H9 (cell line): ENCODE measurements around the gene RAMAC. TPM values are rescaled to one million over a fixed set of nuclear protein-coding genes. Genes with fewer than 3 reads are reported as not detected.
A peak's percentile ranks its signal among the peaks of the same experiment; 100 is the strongest.
"Not testable (repeated sequence)": the region's sequence is repeated elsewhere in the genome, so short reads cannot be mapped to it uniquely, and the experiment has no call there.

ENCODE experiments used
- DNase-seq: peaks from one replicate; pipeline ENCODE4 v3.0.0-alpha.2; 2017
- H2AFZ ChIP-seq: one replicate; pipeline ENCODE4 v1.6.1; 2013; ENCODE audit warnings: mild to moderate bottlenecking, low read length, control low read depth, moderate library complexity
- H2AK5ac ChIP-seq: 2 replicates; pipeline ENCODE4 v1.6.1; 2013; ENCODE audit warnings: low read length, control low read depth, mixed read lengths; ENCODE audit not compliant: insufficient read length
- H2BK120ac ChIP-seq: one replicate; pipeline ENCODE4 v1.6.1; 2013; ENCODE audit warnings: low read depth, mild to moderate bottlenecking, low read length, control low read depth, inconsistent platforms; ENCODE audit not compliant: poor library complexity, severe bottlenecking
- H2BK12ac ChIP-seq: 2 replicates; pipeline ENCODE4 v1.6.1; 2013; ENCODE audit warnings: low read length, control low read depth, mixed read lengths, low read depth; ENCODE audit not compliant: insufficient read length
- H2BK15ac ChIP-seq: 2 replicates; pipeline ENCODE4 v1.6.1; 2013; ENCODE audit warnings: low read depth, low read length, control low read depth
- H2BK20ac ChIP-seq: one replicate; pipeline ENCODE4 v1.6.1; 2013; ENCODE audit warnings: low read depth, mild to moderate bottlenecking, low read length, control low read depth, inconsistent platforms; ENCODE audit not compliant: poor library complexity, severe bottlenecking
- H2BK5ac ChIP-seq: 2 replicates; pipeline ENCODE4 v1.6.1; 2013; ENCODE audit warnings: low read length, control low read depth, mixed read lengths; ENCODE audit not compliant: insufficient read length
- H3K14ac ChIP-seq: 2 replicates; pipeline ENCODE4 v1.6.1; 2013; ENCODE audit warnings: low read length, control low read depth; ENCODE audit not compliant: insufficient read depth
- H3K18ac ChIP-seq: 2 replicates; pipeline ENCODE4 v1.6.1; 2013; ENCODE audit warnings: low read depth, mild to moderate bottlenecking, mixed read lengths, low read length, control low read depth; ENCODE audit not compliant: insufficient read length
- H3K23ac ChIP-seq: 2 replicates; pipeline ENCODE4 v1.6.1; 2013; ENCODE audit warnings: low read length, control low read depth, mixed read lengths, low read depth; ENCODE audit not compliant: insufficient read length
- H3K23me2 ChIP-seq: 2 replicates; pipeline ENCODE4 v1.6.1; 2013; ENCODE audit warnings: low read depth, mild to moderate bottlenecking, mixed read lengths, low read length, control low read depth; ENCODE audit not compliant: insufficient read length, poor library complexity, severe bottlenecking
- H3K27ac ChIP-seq: 2 replicates; pipeline ENCODE4 v1.5.1; 2013; ENCODE audit warnings: low read length, control low read depth, mixed read lengths, low read depth; ENCODE audit not compliant: insufficient read length
- H3K27me3 ChIP-seq: 2 replicates; pipeline ENCODE4 v1.6.1; 2013; ENCODE audit warnings: low read length, control low read depth, inconsistent platforms; ENCODE audit not compliant: insufficient read depth
- H3K4ac ChIP-seq: 2 replicates; pipeline ENCODE4 v1.6.1; 2013; ENCODE audit warnings: low read depth, mild to moderate bottlenecking, control low read depth, inconsistent platforms, low read length, moderate library complexity
- H3K4me1 ChIP-seq: 2 replicates; pipeline ENCODE4 v1.6.1; 2013; ENCODE audit warnings: low read length, control low read depth, inconsistent platforms; ENCODE audit not compliant: insufficient read depth
- H3K4me2 ChIP-seq: 2 replicates; pipeline ENCODE4 v1.6.1; 2013; ENCODE audit warnings: low read length, control low read depth, mixed read lengths; ENCODE audit not compliant: insufficient read length, insufficient read depth
- H3K56ac ChIP-seq: 2 replicates; pipeline ENCODE4 v1.6.1; 2013; ENCODE audit warnings: low read depth, mild to moderate bottlenecking, mixed read lengths, low read length, control low read depth; ENCODE audit not compliant: insufficient read length
- H3K79me1 ChIP-seq: 2 replicates; pipeline ENCODE4 v1.6.1; 2013; ENCODE audit warnings: low read depth, mild to moderate bottlenecking, moderate library complexity, low read length, control low read depth, inconsistent platforms; ENCODE audit not compliant: insufficient read depth, poor library complexity, severe bottlenecking
- H3K79me2 ChIP-seq: 2 replicates; pipeline ENCODE4 v1.6.1; 2013; ENCODE audit warnings: low read length, control low read depth, inconsistent platforms; ENCODE audit not compliant: insufficient read depth
- H3K9ac ChIP-seq: 2 replicates; pipeline ENCODE4 v1.6.1; 2013; ENCODE audit warnings: low read length, control low read depth, mixed read lengths; ENCODE audit not compliant: insufficient read length; ENCODE audit errors: extremely low read depth
- H3K9me3 ChIP-seq: one replicate; pipeline ENCODE4 v1.6.1; 2013; ENCODE audit warnings: low read depth, low read length, inconsistent platforms; ENCODE audit not compliant: control insufficient read depth
- H3T11ph ChIP-seq: one replicate; pipeline ENCODE4 v1.6.1; 2013; ENCODE audit warnings: mild to moderate bottlenecking, low read length, control low read depth, inconsistent platforms
- H4K20me1 ChIP-seq: one replicate; pipeline ENCODE4 v1.6.1; 2013; ENCODE audit not compliant: control insufficient read depth, insufficient read length, insufficient read depth
- H4K5ac ChIP-seq: 2 replicates; pipeline ENCODE4 v1.6.1; 2013; ENCODE audit warnings: low read depth, mild to moderate bottlenecking, mixed read lengths, low read length, control low read depth; ENCODE audit not compliant: insufficient read length
- H4K8ac ChIP-seq: replicated peaks from 2 replicates; pipeline ENCODE4 v1.6.1; 2013; ENCODE audit warnings: low read length, control low read depth, mixed read lengths, low read depth; ENCODE audit not compliant: insufficient read length
- H4K91ac ChIP-seq: 2 replicates; pipeline ENCODE4 v1.6.1; 2013; ENCODE audit warnings: low read depth, mild to moderate bottlenecking, moderate library complexity, mixed read lengths, low read length, control low read depth; ENCODE audit not compliant: insufficient read length
- H3K27ac Mint-ChIP-seq, 3 experiments: 2 replicates in 2 of 3; 3 replicates in 1 of 3; pipeline ENCODE4 v1.8.0; 2020 to 2021; ENCODE audit warnings: mixed read lengths in 3 of 3, mild to moderate bottlenecking in 1 of 3, moderate library complexity in 1 of 3
- H3K27me3 Mint-ChIP-seq: 2 replicates; pipeline ENCODE4 v1.8.0; 2021; ENCODE audit warnings: low read depth, mild to moderate bottlenecking, moderate library complexity, mixed read lengths
- H3K36me3 Mint-ChIP-seq, 3 experiments: 2 replicates in 2 of 3; 3 replicates in 1 of 3; pipeline ENCODE4 v1.8.0; 2020 to 2021; ENCODE audit warnings: low read depth in 3 of 3, mixed read lengths in 3 of 3; ENCODE audit not compliant: insufficient read depth in 1 of 3
- H3K4me1 Mint-ChIP-seq, 2 experiments: 2 replicates each; pipeline ENCODE4 v1.8.0; 2020; ENCODE audit warnings: mixed read lengths in 2 of 2
- H3K4me3 Mint-ChIP-seq, 2 experiments: 2 replicates in 1 of 2; 3 replicates in 1 of 2; pipeline ENCODE4 v1.8.0; 2020 to 2021; ENCODE audit warnings: mild to moderate bottlenecking in 2 of 2, mixed read lengths in 2 of 2, moderate library complexity in 1 of 2
- H3K9me3 Mint-ChIP-seq, 2 experiments: 2 replicates in 1 of 2; 3 replicates in 1 of 2; pipeline ENCODE4 v1.8.0; 2020; ENCODE audit warnings: mild to moderate bottlenecking in 2 of 2, mixed read lengths in 2 of 2, moderate library complexity in 1 of 2
- CTCF ChIP-seq: fragments of 200-600 bp; sonication (generic); conservative IDR thresholded peaks from 3 replicates; pipeline ENCODE4 v1.8.0; 2021; ENCODE audit warnings: antibody characterized with exemption, mild to moderate bottlenecking
- WGBS: extraction: QIAGEN DNeasy Blood & Tissue Kit; methylation state at CpG from one replicate; pipeline ENCODE4 v1.1.7; 2013; ENCODE audit warnings: missing lambda C conversion rate, low lambda C conversion rate, mixed read lengths; ENCODE audit not compliant: insufficient read length; ENCODE audit errors: extremely low coverage; 5-methylcytosine and 5-hydroxymethylcytosine counted together
- total RNA-seq: library from RNA; stranded (reverse); gene quantifications from 2 replicates; pipeline ENCODE4 v1.2.1, GENCODE V29; 2021

The RAMAC gene
- total RNA-seq, 1 experiment from 2014 or later, result 35.8 TPM

GRCh38 chr15:82999905-83000671 lies 14.1 kb downstream of the RAMAC start:
- Histone ChIP-seq H2BK12ac (no peak overlapping the region), H2BK120ac (no peak overlapping the region), H2BK15ac (no peak overlapping the region), H2BK5ac (no peak overlapping the region), H2AFZ (no peak overlapping the region), H3K4me2 (no peak overlapping the region), H3K18ac (no peak overlapping the region), H4K5ac (no peak overlapping the region), H3T11ph (no peak overlapping the region), H3K9me3 (no peaks in the 10 kb centered on the region), H3K4ac (no peak overlapping the region), H3K4me1 (no peaks in the 10 kb centered on the region), H3K56ac (no peak overlapping the region), H3K27me3 (no peaks in the 10 kb centered on the region), H3K9ac (no peak overlapping the region), H3K79me1 (no peaks in the 10 kb centered on the region), H4K8ac (no peak overlapping the region), H3K23ac (no peak overlapping the region), H3K79me2 (no peaks in the 10 kb centered on the region), H2AK5ac (no peak overlapping the region), H3K14ac (no peak overlapping the region), H4K91ac (no peak overlapping the region), H4K20me1 (no peaks in the 10 kb centered on the region), H3K23me2 (no peaks in the 10 kb centered on the region), H3K27ac (no peak overlapping the region), H2BK20ac (no peak overlapping the region)
- peaks cover 3 to 6% (median 4%) of the 10 kb centered on the region in 3 experiments; a peak in 4 of 7 replicates for H3K36me3 Mint-ChIP-seq
- H3K27ac Mint-ChIP-seq, result peak overlapping the region in 1 of 3 experiments; percentile 4; a peak in 1 of 7 replicates
- H3K27me3 Mint-ChIP-seq, result peaks cover under 1% of the 10 kb centered on the region; the same call in 1 of the 2 replicates
- TF ChIP-seq CTCF, result peak; percentile 69
- no peak for DNase-seq
- peaks cover 0 to 5% of the 10 kb centered on the region in 2 experiments; a peak in 2 of 5 replicates for H3K9me3 Mint-ChIP-seq
- WGBS, result no CpG with 5 or more reads among the region's 6 CpGs
- H3K4me3 Mint-ChIP-seq, result no peak overlapping the region
- peaks cover 3 to 4% of the 10 kb centered on the region in 2 experiments; a peak in 2 of 4 replicates for H3K4me1 Mint-ChIP-seq

- not testable (repeated sequence) for H3K4me3 Mint-ChIP-seq, H4K20me1 ChIP-seq, H4K5ac ChIP-seq, H3K23ac ChIP-seq, H3K27me3 ChIP-seq, H3K27ac ChIP-seq, H3K79me2 ChIP-seq, H2BK12ac ChIP-seq, H3K4me2 ChIP-seq, H3K4me1 ChIP-seq, H3K9me3 ChIP-seq, H3K9me3 Mint-ChIP-seq, H2BK5ac ChIP-seq, H3K23me2 ChIP-seq, H3K36me3 Mint-ChIP-seq, H3K27ac Mint-ChIP-seq, H4K91ac ChIP-seq, H3T11ph ChIP-seq, H3K4me1 Mint-ChIP-seq, H2AFZ ChIP-seq, H3K79me1 ChIP-seq, H3K18ac ChIP-seq, H3K9ac ChIP-seq, H3K4ac ChIP-seq, H3K56ac ChIP-seq, H2BK120ac ChIP-seq, H3K14ac ChIP-seq, H2BK15ac ChIP-seq, DNase-seq, H2AK5ac ChIP-seq, H3K27me3 Mint-ChIP-seq, H2BK20ac ChIP-seq, H4K8ac ChIP-seq
- no CpG with 5 or more reads among the region's 3 CpGs for WGBS
These were observed 14.6 kb downstream of the RAMAC start for GRCh38 chr15:83000672-83001031.
